AG09319 (cell line): ENCODE data around the gene OR10G8.

ENCODE experiments used
- DNase-seq: peaks from one replicate; pipeline ENCODE4 v3.0.0-alpha.2; 2010; ENCODE audit warnings: low read depth; ENCODE audit errors: extremely low read depth
- TF ChIP-seq, protein P1 (sequence below): IDR thresholded peaks from 2 replicates; pipeline ENCODE4 v1.5.1; 2011; ENCODE audit warnings: low read depth, mild to moderate bottlenecking, inconsistent platforms, low read length, moderate library complexity

Gene OR10G8

GRCh38 chr11:124041254-124041653, 14.7 kb downstream of the OR10G8 start, which contains the start of gene OR10G7:
OR10G7 (minus strand) TSS chr11:124041325; CDS start chr11:124039001, 2,324 bp downstream.
- TF ChIP-seq, protein P1, sequence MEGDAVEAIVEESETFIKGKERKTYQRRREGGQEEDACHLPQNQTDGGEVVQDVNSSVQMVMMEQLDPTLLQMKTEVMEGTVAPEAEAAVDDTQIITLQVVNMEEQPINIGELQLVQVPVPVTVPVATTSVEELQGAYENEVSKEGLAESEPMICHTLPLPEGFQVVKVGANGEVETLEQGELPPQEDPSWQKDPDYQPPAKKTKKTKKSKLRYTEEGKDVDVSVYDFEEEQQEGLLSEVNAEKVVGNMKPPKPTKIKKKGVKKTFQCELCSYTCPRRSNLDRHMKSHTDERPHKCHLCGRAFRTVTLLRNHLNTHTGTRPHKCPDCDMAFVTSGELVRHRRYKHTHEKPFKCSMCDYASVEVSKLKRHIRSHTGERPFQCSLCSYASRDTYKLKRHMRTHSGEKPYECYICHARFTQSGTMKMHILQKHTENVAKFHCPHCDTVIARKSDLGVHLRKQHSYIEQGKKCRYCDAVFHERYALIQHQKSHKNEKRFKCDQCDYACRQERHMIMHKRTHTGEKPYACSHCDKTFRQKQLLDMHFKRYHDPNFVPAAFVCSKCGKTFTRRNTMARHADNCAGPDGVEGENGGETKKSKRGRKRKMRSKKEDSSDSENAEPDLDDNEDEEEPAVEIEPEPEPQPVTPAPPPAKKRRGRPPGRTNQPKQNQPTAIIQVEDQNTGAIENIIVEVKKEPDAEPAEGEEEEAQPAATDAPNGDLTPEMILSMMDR: no peak
- DNase-seq: no peak

- DNase-seq: no peak
- TF ChIP-seq, protein P1: no peak
These were observed 16.8 kb downstream of the OR10G8 start for GRCh38 chr11:124043420-124043819.

- no peak for DNase-seq
- TF ChIP-seq, protein P1: no peak
These were observed 24.1 kb downstream of the OR10G8 start for GRCh38 chr11:124050748-124051147.

GRCh38 chr11:124052966-124053365, 26.4 kb downstream of the OR10G8 start:
- TF ChIP-seq, protein P1: no peak
- DNase-seq: no peak

DNA sequence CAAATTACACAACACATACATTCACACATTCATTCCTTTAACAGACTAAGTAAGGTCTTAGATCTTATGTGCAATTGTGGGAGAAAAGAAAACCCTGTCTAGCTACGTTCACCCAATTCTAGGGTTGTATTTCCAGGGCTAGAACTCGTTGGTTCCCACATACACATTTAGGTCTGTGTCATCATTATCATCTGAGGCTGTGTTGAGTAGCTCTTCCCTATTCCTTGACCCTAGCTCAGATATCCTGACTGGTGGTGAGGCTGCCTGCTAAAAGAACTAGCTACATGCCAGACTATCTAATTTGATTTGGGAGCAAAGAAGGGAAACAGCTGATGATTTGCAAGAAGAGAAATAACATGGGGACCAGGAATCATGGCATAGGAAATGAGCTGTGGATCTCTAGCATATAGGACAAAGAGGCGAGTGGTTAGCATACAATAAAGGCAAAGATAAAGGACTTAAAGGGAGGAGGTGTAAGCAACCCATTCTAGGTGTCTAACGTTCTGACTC, 42.1 kb downstream of the OR10G8 start:
- DNase-seq: no peak
- TF ChIP-seq, protein P1: no peak

GRCh38 chr11:124069429-124070401, 43.1 kb downstream of the OR10G8 start:
- TF ChIP-seq, protein P1: peak; percentile 84
- peak; percentile 11 for DNase-seq
